ENCODE data around the gene RHBDF2.

RHBDF2 gene

GRCh38 chr17:76453431-76453743 lies 47.8 kb downstream of the RHBDF2 start:
- TF ChIP-seq BHLHE40 (IDR thresholded peaks at IDR 0.05; ENCODE audit: borderline replicate concordance) = no peak
- TF ChIP-seq SP1 (IDR thresholded peaks at IDR 0.05) = no peak
- TF ChIP-seq ZNF384 (IDR thresholded peaks at IDR 0.05) = no peak
- no peak for TF ChIP-seq PKNOX1 (IDR thresholded peaks at IDR 0.05)
- no peak for TF ChIP-seq TARDBP (IDR thresholded peaks at IDR 0.05)
- no peak for TF ChIP-seq FOXM1 (IDR thresholded peaks at IDR 0.05; ENCODE audit: borderline replicate concordance)
- no peak for TF ChIP-seq HDGF (IDR thresholded peaks at IDR 0.05; ENCODE audit: borderline replicate concordance)
- no peak for TF ChIP-seq FOXK2 (IDR thresholded peaks at IDR 0.05)
- TF ChIP-seq L3MBTL2 (conservative IDR thresholded peaks at IDR 0.05) = no peak
- no peak for TF ChIP-seq LEF1 (IDR thresholded peaks at IDR 0.05; ENCODE audit: borderline replicate concordance)
- TF ChIP-seq ELF4 (IDR thresholded peaks at IDR 0.05) = no peak
- TF ChIP-seq FOXA1 (IDR thresholded peaks at IDR 0.05) = no peak
- no peak for TF ChIP-seq NFRKB (IDR thresholded peaks at IDR 0.05)
- no peak for TF ChIP-seq CTBP1 (IDR thresholded peaks at IDR 0.05; ENCODE audit: borderline replicate concordance)
- no peak for TF ChIP-seq SUZ12 (IDR thresholded peaks at IDR 0.05)
- ChIA-PET POLR2A (interaction anchor here (0.6 to 2.3 kb wide), 4 partner anchors 25 to 100 kb away, joined by 3 to 8 read pairs (median 3); partner anchors contain the start of gene PRPSAP1), CTCF (interaction anchor here (0.9 to 1.1 kb wide), 3 partner anchors 11 to 69 kb away, joined by 3 read pairs; partner anchors contain the start of gene SPHK1)
- DNase-seq (ENCODE audit: extremely low spot score) = no peak

- TF ChIP-seq FOXM1 (IDR thresholded peaks at IDR 0.05; ENCODE audit: borderline replicate concordance) (peak; percentile 31; the same call in 1 of the 2 replicates), FOXA1 (IDR thresholded peaks at IDR 0.05) (no peak), ZNF384 (IDR thresholded peaks at IDR 0.05) (no peak), LEF1 (IDR thresholded peaks at IDR 0.05; ENCODE audit: borderline replicate concordance) (no peak), L3MBTL2 (conservative IDR thresholded peaks at IDR 0.05) (no peak), NFRKB (IDR thresholded peaks at IDR 0.05) (no peak), CTBP1 (IDR thresholded peaks at IDR 0.05; ENCODE audit: borderline replicate concordance) (peak; percentile 85), TARDBP (IDR thresholded peaks at IDR 0.05) (no peak), SP1 (IDR thresholded peaks at IDR 0.05) (no peak), HDGF (IDR thresholded peaks at IDR 0.05; ENCODE audit: borderline replicate concordance) (no peak)
- CTCF ChIA-PET = interaction anchor here (1.0 to 1.1 kb wide), 3 partner anchors 11 to 83 kb away, joined by 3 to 4 read pairs (median 3); no protein-coding TSS in a partner anchor
- DNase-seq (ENCODE audit: extremely low spot score) = peak; percentile 99
- POLR2A ChIA-PET = interaction anchor here (0.6 to 2.3 kb wide), 7 partner anchors 14 to 99 kb away, joined by 3 to 8 read pairs (median 3); partner anchors contain the start of gene PRPSAP1
These were observed 48.4 kb downstream of the RHBDF2 start, which contains the start of gene UBE2O for GRCh38 chr17:76452660-76453430. UBE2O (minus strand) TSS chr17:76453152; CDS start chr17:76453141, 11 bp downstream.

DNA sequence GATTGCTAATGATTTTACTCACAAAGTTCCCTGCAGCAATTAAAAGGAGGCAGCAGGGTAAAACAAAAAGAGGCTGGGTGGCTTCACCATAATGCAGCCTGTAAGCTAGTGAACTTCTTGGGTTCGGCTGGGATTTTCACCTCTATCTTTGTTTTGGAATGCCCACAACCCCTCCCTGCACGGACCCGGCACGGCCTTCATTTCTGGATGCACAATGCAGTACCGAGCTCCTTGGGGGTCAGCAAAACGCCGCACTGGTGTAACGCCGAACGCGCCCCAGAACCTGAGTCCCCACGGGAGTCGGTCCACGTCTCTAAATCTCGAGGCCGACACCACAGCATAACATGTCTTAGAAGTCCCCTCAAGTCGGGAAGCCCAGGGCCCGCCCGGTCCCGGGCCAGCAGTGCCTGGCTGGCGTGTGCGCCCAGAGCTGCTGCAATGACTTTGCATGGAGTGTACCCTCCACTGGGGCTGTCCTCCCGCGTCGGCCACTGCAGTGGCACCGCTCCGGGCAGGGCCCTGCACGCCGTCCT lies 49.0 kb downstream of the RHBDF2 start:
- no peak for TF ChIP-seq PKNOX1 (IDR thresholded peaks at IDR 0.05)
- no peak for TF ChIP-seq TARDBP (IDR thresholded peaks at IDR 0.05)
- TF ChIP-seq CTBP1 (IDR thresholded peaks at IDR 0.05; ENCODE audit: borderline replicate concordance) = no peak
- TF ChIP-seq NFRKB (IDR thresholded peaks at IDR 0.05) = no peak
- no peak for TF ChIP-seq BHLHE40 (IDR thresholded peaks at IDR 0.05; ENCODE audit: borderline replicate concordance)
- no peak for TF ChIP-seq ELF4 (IDR thresholded peaks at IDR 0.05)
- DNase-seq (ENCODE audit: extremely low spot score) = no peak
- ChIA-PET POLR2A (interaction anchor here (0.7 to 2.3 kb wide), 5 partner anchors 14 to 48 kb away, joined by 3 to 8 read pairs (median 4); no protein-coding TSS in a partner anchor), CTCF (interaction anchor here (1.0 to 1.1 kb wide), 2 partner anchors 66 to 82 kb away, joined by 3 to 4 read pairs; no protein-coding TSS in a partner anchor)

- no peak for TF ChIP-seq FOXM1 (IDR thresholded peaks at IDR 0.05; ENCODE audit: borderline replicate concordance)
- TF ChIP-seq FOXK2 (IDR thresholded peaks at IDR 0.05) = no peak
- no peak for TF ChIP-seq NFRKB (IDR thresholded peaks at IDR 0.05)
- TF ChIP-seq CTBP1 (IDR thresholded peaks at IDR 0.05; ENCODE audit: borderline replicate concordance) = no peak
- TF ChIP-seq BHLHE40 (IDR thresholded peaks at IDR 0.05; ENCODE audit: borderline replicate concordance) = no peak
- TF ChIP-seq ELF4 (IDR thresholded peaks at IDR 0.05) = no peak
- TF ChIP-seq SUZ12 (IDR thresholded peaks at IDR 0.05) = no peak
- no peak for TF ChIP-seq FOXA1 (IDR thresholded peaks at IDR 0.05)
- no peak for TF ChIP-seq LEF1 (IDR thresholded peaks at IDR 0.05; ENCODE audit: borderline replicate concordance)
- TF ChIP-seq HDGF (IDR thresholded peaks at IDR 0.05; ENCODE audit: borderline replicate concordance) = no peak
- TF ChIP-seq ARNT (IDR thresholded peaks at IDR 0.05) = no peak
- no peak for TF ChIP-seq PKNOX1 (IDR thresholded peaks at IDR 0.05)
- TF ChIP-seq SP1 (IDR thresholded peaks at IDR 0.05) = no peak
- no peak for TF ChIP-seq TARDBP (IDR thresholded peaks at IDR 0.05)
- no peak for TF ChIP-seq ZNF384 (IDR thresholded peaks at IDR 0.05)
- TF ChIP-seq L3MBTL2 (conservative IDR thresholded peaks at IDR 0.05) = no peak
- POLR2A ChIA-PET = interaction anchor here (0.7 to 2.3 kb wide), 5 partner anchors 13 to 49 kb away, joined by 3 to 8 read pairs (median 4); no protein-coding TSS in a partner anchor
- DNase-seq (ENCODE audit: extremely low spot score) = no peak
- CTCF ChIA-PET = interaction anchor here (1.0 to 1.1 kb wide), 2 partner anchors 66 to 82 kb away, joined by 3 to 4 read pairs; no protein-coding TSS in a partner anchor
These were observed 49.7 kb downstream of the RHBDF2 start for GRCh38 chr17:76451506-76451905.

DNA sequence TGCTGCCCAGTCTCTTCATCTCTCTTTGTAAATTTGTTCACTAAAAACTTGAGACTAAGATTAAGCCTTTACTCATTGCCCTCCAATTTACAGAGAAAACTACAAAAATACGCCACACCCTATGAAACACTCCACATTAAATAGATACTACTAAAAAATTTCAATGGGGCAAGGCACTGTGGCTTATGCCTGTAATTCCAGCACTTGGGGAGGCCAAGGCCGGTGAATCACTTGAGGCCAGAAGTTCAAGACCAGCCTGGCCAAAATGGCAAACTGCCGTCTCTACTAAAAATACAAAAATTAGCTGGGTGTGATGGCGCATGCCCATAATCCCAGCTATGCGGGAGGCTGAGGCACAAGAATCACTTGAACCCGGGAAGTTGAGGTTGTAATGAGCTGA lies 52.1 kb downstream of the RHBDF2 start:
- POLR2A ChIA-PET = interaction anchor here (0.6 to 1.5 kb wide), 2 partner anchors 14 to 35 kb away, joined by 3 read pairs; no protein-coding TSS in a partner anchor
- CTCF ChIA-PET = interaction anchor here (1.5 kb wide), 1 partner anchor 44 kb away, joined by 3 read pairs; no protein-coding TSS in a partner anchor
- DNase-seq (ENCODE audit: extremely low spot score) = no peak
- TF ChIP-seq SUZ12 (IDR thresholded peaks at IDR 0.05) (no peak), HDGF (IDR thresholded peaks at IDR 0.05; ENCODE audit: borderline replicate concordance) (no peak), LEF1 (IDR thresholded peaks at IDR 0.05; ENCODE audit: borderline replicate concordance) (no peak)
